ENCODE measurements around the gene MFSD12.

The MFSD12 gene

DNA sequence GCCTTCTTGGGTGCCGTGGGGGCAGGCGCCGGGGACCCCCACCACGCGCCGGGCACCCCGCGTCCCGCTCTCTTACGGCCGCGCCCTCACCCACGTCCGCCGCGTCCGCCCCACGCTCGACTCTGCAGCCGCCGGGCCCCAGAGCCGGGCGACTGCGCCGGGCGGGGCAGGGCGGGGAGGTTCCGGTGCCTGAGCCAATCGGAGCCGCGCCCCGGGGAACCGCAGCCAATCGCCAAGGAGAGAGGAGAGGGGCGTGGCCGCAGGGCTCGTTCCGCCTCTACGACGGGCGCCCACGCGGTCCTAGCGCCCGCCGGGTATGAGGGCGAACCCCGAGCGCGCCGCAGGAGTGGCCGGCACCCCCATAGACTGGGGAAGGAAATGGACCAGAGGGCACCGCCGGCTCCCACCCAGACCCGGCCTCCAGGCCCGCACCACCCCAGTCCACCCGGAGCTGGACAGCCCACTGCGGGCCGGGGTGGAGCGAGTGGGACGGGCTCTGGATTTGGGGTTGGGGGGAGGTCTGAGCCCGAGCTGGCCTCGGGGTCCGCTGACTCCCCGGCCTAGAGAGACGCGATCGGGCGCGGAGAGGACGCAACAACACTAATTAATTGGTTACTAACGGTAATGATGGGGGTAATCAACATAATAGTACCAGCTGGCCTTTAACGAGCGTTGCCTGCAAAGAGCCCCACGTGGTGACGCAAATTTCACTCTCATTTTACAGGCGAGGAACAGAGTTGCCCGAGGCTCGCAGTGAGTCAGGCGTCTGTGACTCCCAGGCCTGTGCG is at the start of gene MFSD12:
Gene MFSD12 (minus strand): TSS at position 126 of the 788 bp plus-strand sequence. CDS start 183 bp downstream, outside the sequence.
- TF ChIP-seq CTCF (IDR thresholded peaks at IDR 0.05; ENCODE audit: borderline replicate concordance, insufficient read depth, low read depth, low read length), result no peak
- H3K4me3 ChIP-seq (ENCODE audit: low read depth, low read length), result peak within 1 kb of the TSS; percentile 91

DNA sequence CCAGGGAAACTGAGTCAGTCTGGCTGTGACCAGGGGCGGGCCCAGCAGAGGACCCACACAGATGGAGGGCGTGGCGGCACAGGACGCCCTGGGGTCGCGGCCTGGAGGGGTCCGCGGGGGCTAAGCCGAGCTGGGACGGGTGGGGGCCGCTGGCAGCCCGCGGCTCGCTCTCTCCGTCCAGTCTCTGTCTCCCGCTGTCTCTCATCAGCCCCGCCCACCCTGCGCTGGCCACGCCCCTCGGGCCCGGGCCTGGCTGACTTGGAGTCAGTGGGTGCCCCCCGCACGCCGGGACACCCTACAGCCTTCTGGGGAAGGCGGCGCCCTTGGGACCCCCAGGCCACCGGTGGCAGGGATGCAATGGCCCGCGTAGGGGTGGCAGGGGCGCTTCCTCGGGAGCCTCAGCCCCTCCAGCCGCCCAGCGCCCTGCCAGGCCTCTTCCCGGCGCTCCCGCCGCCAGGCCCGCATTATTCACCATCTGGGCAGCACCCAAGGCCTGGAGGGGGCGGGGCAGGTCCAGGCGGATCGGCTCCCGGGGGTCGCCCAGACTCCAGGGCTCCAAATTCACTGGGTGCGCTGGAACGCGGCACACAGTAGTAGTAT is 49.4 kb upstream of the MFSD12 start, which contains the start of gene TBXA2R:
Gene TBXA2R (minus strand): TSS at position 186 of the 600 bp plus-strand sequence. CDS start 6,241 bp downstream, outside the sequence.
- peak within 1 kb of the TSS; percentile 32 for H3K4me3 ChIP-seq (ENCODE audit: low read depth, low read length)

GRCh38 chr19:3606174-3606689 is 48.8 kb upstream of the MFSD12 start:
- H3K4me3 ChIP-seq (ENCODE audit: low read depth, low read length), result peak overlapping the region; percentile 32
- no peak for TF ChIP-seq CTCF (IDR thresholded peaks at IDR 0.05; ENCODE audit: borderline replicate concordance, insufficient read depth, low read depth, low read length)

More for the DNA sequence above, 49.4 kb upstream of the MFSD12 start, which contains the start of gene TBXA2R:
- TF ChIP-seq CTCF (IDR thresholded peaks at IDR 0.05; ENCODE audit: borderline replicate concordance, insufficient read depth, low read depth, low read length), result no peak

DNA sequence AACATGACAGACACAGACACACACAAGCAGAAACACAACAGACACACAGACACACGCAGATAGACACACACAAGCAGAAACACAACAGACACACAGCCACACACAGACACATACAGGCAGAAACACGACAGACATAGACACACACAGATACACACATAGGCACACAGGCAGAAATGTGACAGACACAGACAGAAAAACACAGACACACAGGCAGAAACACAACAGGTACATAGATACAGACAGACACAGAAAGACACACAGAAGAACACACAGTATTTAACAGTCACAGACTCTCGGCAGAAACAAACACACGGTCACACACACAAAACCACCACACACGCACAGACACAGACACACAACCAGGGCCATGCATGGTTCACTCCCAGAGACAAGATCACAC is 48.4 kb upstream of the MFSD12 start:
- no peak for TF ChIP-seq CTCF (IDR thresholded peaks at IDR 0.05; ENCODE audit: borderline replicate concordance, insufficient read depth, low read depth, low read length)
- H3K4me3 ChIP-seq (ENCODE audit: low read depth, low read length), result no peak overlapping the region

DNA sequence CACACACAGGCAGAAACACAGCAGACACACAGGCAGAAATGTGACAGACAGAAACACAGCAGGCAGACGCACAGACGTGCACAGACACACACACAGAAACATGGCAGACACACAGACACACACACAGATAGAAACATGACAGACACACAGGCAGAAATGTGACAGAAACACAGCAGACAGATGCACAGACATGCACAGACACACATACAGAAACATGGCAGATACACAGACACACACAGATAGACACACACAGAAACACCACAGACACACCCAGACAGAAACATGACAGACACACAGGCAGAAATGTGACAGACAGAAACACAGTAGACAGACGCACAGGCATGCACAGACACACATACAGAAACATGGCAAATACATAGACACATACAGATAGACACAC is 48.0 kb upstream of the MFSD12 start:
- H3K4me3 ChIP-seq (ENCODE audit: low read depth, low read length), result no peak overlapping the region

GRCh38 chr19:3604987-3605343 is 47.6 kb upstream of the MFSD12 start:
- H3K4me3 ChIP-seq (ENCODE audit: low read depth, low read length), result no peak overlapping the region
- no peak for TF ChIP-seq CTCF (IDR thresholded peaks at IDR 0.05; ENCODE audit: borderline replicate concordance, insufficient read depth, low read depth, low read length)

More for the DNA sequence above, 48.0 kb upstream of the MFSD12 start:
- no peak for TF ChIP-seq CTCF (IDR thresholded peaks at IDR 0.05; ENCODE audit: borderline replicate concordance, insufficient read depth, low read depth, low read length)

All from GM12875 (cell line).